ENCODE data around the gene IMP4.

- TF ChIP-seq CTCF (IDR thresholded peaks at IDR 0.05) = no peak
- TF ChIP-seq POLR2A (IDR thresholded peaks at IDR 0.05) = no peak
Observed at GRCh38 chr2:130346041-130346740, 3.5 kb downstream of the IMP4 start.
